Measurements from ENCODE around the gene TUBA1B. TPM values are rescaled to one million over a fixed set of nuclear protein-coding genes. Genes with fewer than 3 reads are reported as not detected.

Gene TUBA1B
- total RNA-seq, result 1,252 and 3,423 TPM in 2 replicates

GRCh38 chr12:49131051-49131893 is at the start of gene TUBA1B:
TSS of gene TUBA1B (minus strand) at chr12:49131395. CDS start at chr12:49131300, 95 bp downstream.

GRCh38 chr12:49110464-49111155 is 20.6 kb downstream of the TUBA1B start, which contains the start of gene LMBR1L:
TSS of gene LMBR1L (minus strand) at chr12:49110847. CDS start at chr12:49110555, 292 bp downstream.

DNA sequence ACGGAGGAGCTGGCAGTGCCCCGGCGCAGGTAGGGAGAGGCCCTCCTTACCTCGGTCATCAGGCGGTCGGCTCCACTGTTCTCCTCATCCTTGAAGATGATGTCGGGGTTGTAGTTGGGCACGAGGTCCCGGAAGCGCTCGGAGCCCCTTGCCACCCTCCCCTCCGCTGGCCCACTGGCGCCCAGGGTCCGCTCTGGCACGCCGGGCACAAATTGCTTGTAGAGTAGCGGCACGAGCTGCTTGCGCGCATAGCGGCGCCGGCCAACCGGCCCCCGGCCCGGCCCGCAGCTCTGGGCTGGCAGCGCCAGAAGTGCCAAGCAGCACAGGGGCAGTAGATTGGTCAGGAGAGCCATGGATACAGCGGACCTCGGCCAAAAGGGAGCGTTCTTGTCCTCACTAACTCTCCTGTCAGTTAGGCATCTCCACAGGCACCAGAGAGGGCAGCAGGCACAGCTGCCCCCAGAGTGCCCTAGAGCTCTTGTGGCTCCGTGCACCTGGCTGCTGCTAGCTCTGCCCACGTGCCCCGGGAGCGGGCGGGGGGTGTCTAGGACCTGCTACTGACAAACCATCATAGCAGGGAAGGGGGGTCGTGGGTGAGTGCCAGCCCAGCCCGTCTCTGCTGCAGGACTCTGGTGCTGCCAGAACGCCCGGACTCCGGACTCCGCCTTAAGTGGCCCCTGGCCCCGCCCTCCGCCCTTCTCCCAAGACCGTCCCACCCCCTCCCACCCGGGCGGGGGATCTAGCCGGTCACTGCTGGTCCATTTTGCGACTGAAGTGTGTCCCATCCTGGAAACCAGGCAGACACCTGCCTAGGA is 36.8 kb downstream of the TUBA1B start, which contains the start of gene DHH:
TSS of gene DHH (minus strand) at position 642 of the 815 bp plus-strand sequence. CDS start at position 353, 289 bp downstream.

Other genes with a start within 250 kb of the TUBA1B start
- 47.0 and 51.9 TPM in 2 replicates for gene FKBP11, start 205.9 kb downstream of the TUBA1B start, total RNA-seq
- 83.3 and 95.3 TPM in 2 replicates for gene ARF3, start 173.9 kb downstream of the TUBA1B start, total RNA-seq
- gene WNT10B, start 159.7 kb downstream of the TUBA1B start, total RNA-seq, result 0.08 TPM in 2 replicates
- gene WNT1, start 153.1 kb downstream of the TUBA1B start, total RNA-seq, result not detected in 2 replicates
- 0.19 and 0.23 TPM in 2 replicates for gene DDN, start 132.0 kb downstream of the TUBA1B start, total RNA-seq
- 79.3 and 94.0 TPM in 2 replicates for gene PRKAG1, start 112.6 kb downstream of the TUBA1B start, total RNA-seq
- gene KMT2D, start 70.6 kb downstream of the TUBA1B start, total RNA-seq, result 18.2 and 18.6 TPM in 2 replicates
- 2.1 and 3.9 TPM in 2 replicates for gene RHEBL1, start 61.4 kb downstream of the TUBA1B start, total RNA-seq
- not detected in 2 replicates for gene DHH, start 36.6 kb downstream of the TUBA1B start, total RNA-seq
- gene LMBR1L, start 20.5 kb downstream of the TUBA1B start, total RNA-seq, result 10.8 and 25.9 TPM in 2 replicates
- gene TUBA1A, start 57.7 kb upstream of the TUBA1B start, total RNA-seq, result 80.7 and 95.5 TPM in 2 replicates
- 721 and 1,538 TPM in 2 replicates for gene TUBA1C, start 133.7 kb upstream of the TUBA1B start, total RNA-seq
- 0.16 TPM in 1 of 2 replicates, not detected in the other for gene PRPH, start 163.8 kb upstream of the TUBA1B start, total RNA-seq
- gene TROAP, start 191.9 kb upstream of the TUBA1B start, total RNA-seq, result 6.7 and 23.1 TPM in 2 replicates
- 0.38 TPM in 1 of 2 replicates, not detected in the other for gene C1QL4, start 205.8 kb upstream of the TUBA1B start, total RNA-seq
- 0.11 TPM in 1 of 2 replicates, not detected in the other for gene DNAJC22, start 215.5 kb upstream of the TUBA1B start, total RNA-seq
- gene SPATS2, start 236.1 kb upstream of the TUBA1B start, total RNA-seq, result 24.4 and 31.1 TPM in 2 replicates

Measured in hair follicular keratinocyte (primary cell).